ENCODE measurements around the gene SLC19A1. TPM values are rescaled to one million over a fixed set of nuclear protein-coding genes. Genes with fewer than 3 reads are reported as not detected.

The SLC19A1 gene
- polyA plus RNA-seq, 4 donors: 12.6 to 20.8 (median 15.0) TPM

GRCh38 chr21:45588086-45588825 lies 46.0 kb upstream of the SLC19A1 start:
- peaks cover 0 to 22% (median 0%) of the 10 kb centered on the region in 3 donors for H3K27me3 ChIP-seq (ENCODE audit: control insufficient read depth in 3 of 3, insufficient read depth in 3 of 3, low read length in 3 of 3)
- no peak overlapping the region for H3K4me3 ChIP-seq (ENCODE audit: low read depth in 1 of 3, low read length in 3 of 3)
- no peak overlapping the region for H3K27ac ChIP-seq (ENCODE audit: low read depth in 1 of 3, low read length in 2 of 3)
- peaks cover 0 to 4% (median 0%) of the 10 kb centered on the region in 3 donors for H3K4me1 ChIP-seq (ENCODE audit: control insufficient read depth in 3 of 3, insufficient read depth in 2 of 3, low read depth in 1 of 3, low read length in 2 of 3)
- DNase-seq (no peak), FAIRE-seq (no peak)
- WGBS, 3 donors: 81 to 92% (median 89%) methylated on average over 10 of the region's 10 CpGs
- H3K36me3 ChIP-seq (ENCODE audit: control insufficient read depth in 3 of 3, insufficient read depth in 2 of 3, low read depth in 1 of 3, low read length in 3 of 3): no peaks in the 10 kb centered on the region
- H3K9me3 ChIP-seq (ENCODE audit: control insufficient read depth in 2 of 2, insufficient read depth in 1 of 2, low read depth in 1 of 2, low read length in 1 of 2): peaks cover 0 to 23% of the 10 kb centered on the region in 2 donors

DNA sequence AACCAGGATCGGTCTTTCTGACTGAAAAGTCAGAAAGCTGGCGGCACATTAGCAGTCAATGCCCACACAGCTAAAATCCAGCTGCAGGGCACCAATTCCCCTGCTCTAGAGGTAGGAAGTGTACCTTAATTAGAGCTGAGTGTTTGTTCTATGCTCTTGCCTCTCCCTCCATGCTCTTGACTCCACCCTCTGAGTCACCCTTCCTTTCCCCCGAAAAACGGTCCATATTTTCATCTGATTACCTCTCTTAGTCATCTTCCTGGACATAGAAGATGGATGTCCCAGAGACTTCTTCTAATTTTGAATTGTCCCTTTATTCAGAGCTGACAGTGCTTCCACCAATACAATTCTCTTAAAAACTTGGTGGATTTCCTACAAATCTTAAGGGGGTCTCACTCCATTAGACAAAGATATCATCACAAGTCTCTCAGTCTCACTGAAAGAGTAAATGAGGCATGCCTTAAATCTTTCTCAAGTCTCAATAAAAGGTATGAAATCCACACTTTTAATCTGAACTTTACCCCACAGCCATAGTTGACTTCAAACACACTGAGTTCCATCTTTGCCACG lies 44.1 kb upstream of the SLC19A1 start:
- FAIRE-seq: no peak
- H3K36me3 ChIP-seq (ENCODE audit: control insufficient read depth in 3 of 3, insufficient read depth in 2 of 3, low read depth in 1 of 3, low read length in 3 of 3): no peaks in the 10 kb centered on the region
- peaks cover 0 to 22% (median 0%) of the 10 kb centered on the region in 3 donors for H3K27me3 ChIP-seq (ENCODE audit: control insufficient read depth in 3 of 3, insufficient read depth in 3 of 3, low read length in 3 of 3)
- H3K4me3 ChIP-seq (ENCODE audit: low read depth in 1 of 3, low read length in 3 of 3): no peak overlapping the region
- H3K27ac ChIP-seq (ENCODE audit: low read depth in 1 of 3, low read length in 2 of 3): no peak overlapping the region
- H3K9me3 ChIP-seq (ENCODE audit: control insufficient read depth in 2 of 2, insufficient read depth in 1 of 2, low read depth in 1 of 2, low read length in 1 of 2): peaks cover 0 to 23% of the 10 kb centered on the region in 2 donors
- WGBS, 3 donors: 74 to 87% (median 81%) methylated on average over 5 of the region's 5 CpGs
- no peak for DNase-seq
- peaks cover 0 to 4% (median 0%) of the 10 kb centered on the region in 3 donors for H3K4me1 ChIP-seq (ENCODE audit: control insufficient read depth in 3 of 3, insufficient read depth in 2 of 3, low read depth in 1 of 3, low read length in 2 of 3)

- Histone ChIP-seq H3K36me3 (ENCODE audit: control insufficient read depth in 3 of 3, insufficient read depth in 2 of 3, low read depth in 1 of 3, low read length in 3 of 3) (no peaks in the 10 kb centered on the region), H3K4me3 (ENCODE audit: low read depth in 1 of 3, low read length in 3 of 3) (no peak overlapping the region), H3K27ac (ENCODE audit: low read depth in 1 of 3, low read length in 2 of 3) (no peak overlapping the region), H3K4me1 (ENCODE audit: control insufficient read depth in 3 of 3, insufficient read depth in 2 of 3, low read depth in 1 of 3, low read length in 2 of 3) (no peaks in the 10 kb centered on the region), H3K27me3 (ENCODE audit: control insufficient read depth in 3 of 3, insufficient read depth in 3 of 3, low read length in 3 of 3) (peaks cover 0 to 14% (median 0%) of the 10 kb centered on the region in 3 donors), H3K9me3 (ENCODE audit: control insufficient read depth in 2 of 2, insufficient read depth in 1 of 2, low read depth in 1 of 2, low read length in 1 of 2) (peaks cover 0 to 22% of the 10 kb centered on the region in 2 donors)
- DNase-seq (no peak), FAIRE-seq (no peak)
- WGBS, 3 donors: 60 to 80% (median 74%) methylated on average over 4 of the region's 4 CpGs
These were observed 42.5 kb upstream of the SLC19A1 start for GRCh38 chr21:45584786-45585185.

- Histone ChIP-seq H3K4me1 (ENCODE audit: control insufficient read depth in 3 of 3, insufficient read depth in 2 of 3, low read depth in 1 of 3, low read length in 2 of 3) (no peaks in the 10 kb centered on the region), H3K27me3 (ENCODE audit: control insufficient read depth in 3 of 3, insufficient read depth in 3 of 3, low read length in 3 of 3) (peaks cover 0 to 6% (median 0%) of the 10 kb centered on the region in 3 donors), H3K9me3 (ENCODE audit: control insufficient read depth in 2 of 2, insufficient read depth in 1 of 2, low read depth in 1 of 2, low read length in 1 of 2) (peaks cover 0 to 18% of the 10 kb centered on the region in 2 donors), H3K36me3 (ENCODE audit: control insufficient read depth in 3 of 3, insufficient read depth in 2 of 3, low read depth in 1 of 3, low read length in 3 of 3) (no peaks in the 10 kb centered on the region), H3K4me3 (ENCODE audit: low read depth in 1 of 3, low read length in 3 of 3) (no peak overlapping the region), H3K27ac (ENCODE audit: low read depth in 1 of 3, low read length in 2 of 3) (no peak overlapping the region)
- DNase-seq (no peak), FAIRE-seq (no peak)
- 72 to 84% (median 79%) methylated on average over 10 of the region's 10 CpGs for WGBS, 3 donors
These were observed 41.7 kb upstream of the SLC19A1 start for GRCh38 chr21:45583831-45584509.

GRCh38 chr21:45582128-45582527 lies 39.9 kb upstream of the SLC19A1 start:
- Histone ChIP-seq H3K4me3 (ENCODE audit: low read depth in 1 of 3, low read length in 3 of 3) (no peak overlapping the region), H3K4me1 (ENCODE audit: control insufficient read depth in 3 of 3, insufficient read depth in 2 of 3, low read depth in 1 of 3, low read length in 2 of 3) (no peaks in the 10 kb centered on the region), H3K9me3 (ENCODE audit: control insufficient read depth in 2 of 2, insufficient read depth in 1 of 2, low read depth in 1 of 2, low read length in 1 of 2) (peaks cover 0 to 8% of the 10 kb centered on the region in 2 donors), H3K27ac (ENCODE audit: low read depth in 1 of 3, low read length in 2 of 3) (no peak overlapping the region), H3K27me3 (ENCODE audit: control insufficient read depth in 3 of 3, insufficient read depth in 3 of 3, low read length in 3 of 3) (no peaks in the 10 kb centered on the region), H3K36me3 (ENCODE audit: control insufficient read depth in 3 of 3, insufficient read depth in 2 of 3, low read depth in 1 of 3, low read length in 3 of 3) (no peaks in the 10 kb centered on the region)
- 68 to 84% (median 77%) methylated on average over 4 to 5 of the region's 5 CpGs for WGBS, 3 donors
- FAIRE-seq (no peak), DNase-seq (no peak)

DNA sequence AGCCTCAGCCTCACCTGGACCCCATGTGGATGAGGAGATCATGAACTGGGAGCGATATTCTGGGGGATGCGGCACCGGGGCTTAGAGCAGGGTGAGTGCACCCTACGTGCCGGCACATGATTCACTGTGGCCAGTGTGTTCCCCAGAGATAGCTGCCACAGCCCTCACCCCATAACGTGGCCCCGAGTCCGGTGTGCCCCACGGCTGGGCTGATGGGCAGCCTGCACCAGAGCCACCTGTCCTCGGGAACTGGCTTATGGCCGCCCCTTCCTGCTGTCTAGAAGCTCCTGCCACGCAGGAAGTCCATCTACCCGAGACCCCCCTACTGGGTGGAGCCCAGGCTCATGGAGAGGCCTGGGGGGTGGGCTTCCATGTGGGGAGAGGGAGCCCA lies 39.1 kb upstream of the SLC19A1 start:
- H3K27me3 ChIP-seq (ENCODE audit: control insufficient read depth in 3 of 3, insufficient read depth in 3 of 3, low read length in 3 of 3): no peaks in the 10 kb centered on the region

GRCh38 chr21:45580576-45581321 lies 38.5 kb upstream of the SLC19A1 start:
- no peaks in the 10 kb centered on the region for H3K4me1 ChIP-seq (ENCODE audit: control insufficient read depth in 3 of 3, insufficient read depth in 2 of 3, low read depth in 1 of 3, low read length in 2 of 3)
- FAIRE-seq: no peak
- H3K9me3 ChIP-seq (ENCODE audit: control insufficient read depth in 2 of 2, insufficient read depth in 1 of 2, low read depth in 1 of 2, low read length in 1 of 2): no peaks in the 10 kb centered on the region
- DNase-seq: no peak
- H3K27ac ChIP-seq (ENCODE audit: low read depth in 1 of 3, low read length in 2 of 3): no peak overlapping the region
- 56 to 71% (median 63%) methylated on average over 33 of the region's 33 CpGs for WGBS, 3 donors
- no peaks in the 10 kb centered on the region for H3K36me3 ChIP-seq (ENCODE audit: control insufficient read depth in 3 of 3, insufficient read depth in 2 of 3, low read depth in 1 of 3, low read length in 3 of 3)
- no peaks in the 10 kb centered on the region for H3K27me3 ChIP-seq (ENCODE audit: control insufficient read depth in 3 of 3, insufficient read depth in 3 of 3, low read length in 3 of 3)
- H3K4me3 ChIP-seq (ENCODE audit: low read depth in 1 of 3, low read length in 3 of 3): no peak overlapping the region

More for the DNA sequence above, 39.1 kb upstream of the SLC19A1 start:
- Histone ChIP-seq H3K4me1 (ENCODE audit: control insufficient read depth in 3 of 3, insufficient read depth in 2 of 3, low read depth in 1 of 3, low read length in 2 of 3) (no peaks in the 10 kb centered on the region), H3K36me3 (ENCODE audit: control insufficient read depth in 3 of 3, insufficient read depth in 2 of 3, low read depth in 1 of 3, low read length in 3 of 3) (no peaks in the 10 kb centered on the region), H3K4me3 (ENCODE audit: low read depth in 1 of 3, low read length in 3 of 3) (no peak overlapping the region), H3K27ac (ENCODE audit: low read depth in 1 of 3, low read length in 2 of 3) (no peak overlapping the region), H3K9me3 (ENCODE audit: control insufficient read depth in 2 of 2, insufficient read depth in 1 of 2, low read depth in 1 of 2, low read length in 1 of 2) (peaks cover 0 to 6% of the 10 kb centered on the region in 2 donors)
- DNase-seq (no peak), FAIRE-seq (no peak)
- 80 to 86% (median 83%) methylated on average over 13 of the region's 13 CpGs for WGBS, 3 donors

DNA sequence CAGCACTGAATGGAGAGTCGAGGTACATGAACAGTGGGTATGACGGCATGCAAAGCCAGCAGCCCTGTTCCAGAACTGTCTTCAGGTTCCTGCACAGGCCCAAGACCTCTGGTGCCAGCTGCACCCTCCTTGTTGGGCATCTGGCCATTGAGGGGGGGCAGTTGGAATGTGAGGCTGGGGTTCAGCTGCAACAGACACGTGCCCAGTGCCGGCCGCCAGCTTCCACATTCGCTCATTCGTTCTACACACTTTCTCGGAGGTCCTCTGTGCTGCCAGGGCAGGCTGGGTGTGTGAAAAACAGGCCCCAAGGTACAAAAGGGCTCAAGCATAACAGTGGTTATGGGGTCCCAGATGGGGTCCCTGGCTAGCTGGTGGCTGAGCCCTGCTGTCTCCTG lies 37.9 kb upstream of the SLC19A1 start:
- Histone ChIP-seq H3K27ac (ENCODE audit: low read depth in 1 of 3, low read length in 2 of 3) (no peak overlapping the region), H3K4me3 (ENCODE audit: low read depth in 1 of 3, low read length in 3 of 3) (no peak overlapping the region), H3K9me3 (ENCODE audit: control insufficient read depth in 2 of 2, insufficient read depth in 1 of 2, low read depth in 1 of 2, low read length in 1 of 2) (no peaks in the 10 kb centered on the region), H3K36me3 (ENCODE audit: control insufficient read depth in 3 of 3, insufficient read depth in 2 of 3, low read depth in 1 of 3, low read length in 3 of 3) (no peaks in the 10 kb centered on the region), H3K4me1 (ENCODE audit: control insufficient read depth in 3 of 3, insufficient read depth in 2 of 3, low read depth in 1 of 3, low read length in 2 of 3) (no peaks in the 10 kb centered on the region), H3K27me3 (ENCODE audit: control insufficient read depth in 3 of 3, insufficient read depth in 3 of 3, low read length in 3 of 3) (no peaks in the 10 kb centered on the region)
- 84 to 92% (median 91%) methylated on average over 8 of the region's 8 CpGs for WGBS, 3 donors
- no peak for DNase-seq
- no peak for FAIRE-seq
